Measurements from ENCODE around the gene SLC13A3.

DNA sequence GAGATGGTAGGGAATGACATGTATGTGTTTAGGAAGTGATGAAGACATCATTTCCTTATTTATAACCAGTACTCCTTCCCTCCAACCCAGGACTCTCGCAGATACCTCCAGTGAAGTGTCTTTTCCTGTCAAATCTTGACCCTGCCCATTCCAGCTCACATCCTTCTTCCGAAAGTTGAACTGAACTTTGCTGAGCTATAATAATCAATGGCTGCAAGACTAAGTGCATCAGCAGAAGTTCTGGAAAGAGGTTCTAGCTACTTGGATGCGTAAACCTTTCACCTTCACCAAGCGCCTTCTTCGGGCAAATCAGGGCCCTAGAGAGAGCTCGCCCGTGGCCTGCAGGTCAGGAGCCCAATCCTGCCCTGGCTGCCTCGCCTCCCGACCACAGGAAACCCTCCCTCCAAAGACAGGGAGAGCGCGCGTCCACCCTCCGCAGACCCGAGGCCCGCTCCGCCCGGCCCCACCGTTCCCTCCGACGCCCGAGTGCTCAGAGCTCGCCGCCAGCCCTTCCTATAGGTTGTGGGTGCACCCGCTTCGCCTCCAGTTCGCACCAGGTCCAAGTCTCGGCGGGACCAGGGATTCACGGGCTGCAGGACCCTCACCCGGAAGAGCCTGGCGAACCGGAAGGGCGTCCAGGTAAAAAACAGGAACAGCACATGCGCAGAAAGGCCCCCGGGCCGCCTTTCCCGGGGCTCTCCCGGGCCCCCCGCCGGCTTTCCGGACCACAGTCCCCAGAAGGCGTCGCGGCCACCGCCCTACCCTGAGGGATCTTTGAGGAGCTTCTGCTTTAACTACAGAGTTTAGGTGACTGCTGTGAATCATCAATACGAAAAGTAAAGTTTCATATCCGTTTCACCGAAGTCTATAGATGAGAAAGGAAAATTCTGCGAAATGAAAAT lies 138.1 kb downstream of the SLC13A3 start, which contains the start of gene ZNF334:
- TF ChIP-seq, protein P1, sequence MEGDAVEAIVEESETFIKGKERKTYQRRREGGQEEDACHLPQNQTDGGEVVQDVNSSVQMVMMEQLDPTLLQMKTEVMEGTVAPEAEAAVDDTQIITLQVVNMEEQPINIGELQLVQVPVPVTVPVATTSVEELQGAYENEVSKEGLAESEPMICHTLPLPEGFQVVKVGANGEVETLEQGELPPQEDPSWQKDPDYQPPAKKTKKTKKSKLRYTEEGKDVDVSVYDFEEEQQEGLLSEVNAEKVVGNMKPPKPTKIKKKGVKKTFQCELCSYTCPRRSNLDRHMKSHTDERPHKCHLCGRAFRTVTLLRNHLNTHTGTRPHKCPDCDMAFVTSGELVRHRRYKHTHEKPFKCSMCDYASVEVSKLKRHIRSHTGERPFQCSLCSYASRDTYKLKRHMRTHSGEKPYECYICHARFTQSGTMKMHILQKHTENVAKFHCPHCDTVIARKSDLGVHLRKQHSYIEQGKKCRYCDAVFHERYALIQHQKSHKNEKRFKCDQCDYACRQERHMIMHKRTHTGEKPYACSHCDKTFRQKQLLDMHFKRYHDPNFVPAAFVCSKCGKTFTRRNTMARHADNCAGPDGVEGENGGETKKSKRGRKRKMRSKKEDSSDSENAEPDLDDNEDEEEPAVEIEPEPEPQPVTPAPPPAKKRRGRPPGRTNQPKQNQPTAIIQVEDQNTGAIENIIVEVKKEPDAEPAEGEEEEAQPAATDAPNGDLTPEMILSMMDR (conservative IDR thresholded peaks at IDR 0.05) = no peak
- TF ChIP-seq ZFX (IDR thresholded peaks at IDR 0.05) = no peak

All from C4-2B (cell line).